SK-N-SH (cell line): ENCODE results near the gene ABLIM2.

ENCODE experiments used
- CHD2 ChIP-seq: fragments of 150-350 bp; IDR thresholded peaks from 2 replicates; pipeline ENCODE4 v1.6.1; 2018; ENCODE audit warnings: low read length; ENCODE audit not compliant: partially characterized antibody
- EP300 ChIP-seq, 2 experiments: IDR thresholded peaks; 2 replicates each; pipeline versions ENCODE4 v1.4.0 to v1.6.1; 2012; ENCODE audit warnings: borderline replicate concordance in 1 of 2, low read depth in 1 of 2, low read length in 1 of 2
- JUND ChIP-seq: IDR thresholded peaks from 2 replicates; pipeline ENCODE4 v1.4.0; 2012
- MEF2A ChIP-seq: IDR thresholded peaks from 2 replicates; pipeline ENCODE4 v1.4.0; 2012; ENCODE audit warnings: low read depth, borderline replicate concordance
- RAD21 ChIP-seq: IDR thresholded peaks from 2 replicates; pipeline ENCODE4 v1.6.1; 2012; ENCODE audit warnings: mild to moderate bottlenecking, low read length
- RCOR1 ChIP-seq: fragments of 150-350 bp; IDR thresholded peaks from 2 replicates; pipeline ENCODE4 v1.6.1; 2017; ENCODE audit warnings: antibody characterized with exemption, low read length
- TF ChIP-seq, protein P1 (sequence below): fragments of 200-600 bp; sonication (generic); IDR thresholded peaks from 2 replicates; pipeline ENCODE4 v1.6.1; 2017; ENCODE audit warnings: antibody characterized with exemption, mild to moderate bottlenecking, moderate library complexity
- TF ChIP-seq, protein P2 (sequence below): IDR thresholded peaks from 2 replicates; pipeline ENCODE4 v1.4.0; 2012; ENCODE audit warnings: low read depth
- TF ChIP-seq, protein P3 (sequence below): IDR thresholded peaks from 2 replicates; pipeline ENCODE4 v1.6.1; 2012; ENCODE audit warnings: mild to moderate bottlenecking, low read depth, low read length, moderate library complexity

DNA sequence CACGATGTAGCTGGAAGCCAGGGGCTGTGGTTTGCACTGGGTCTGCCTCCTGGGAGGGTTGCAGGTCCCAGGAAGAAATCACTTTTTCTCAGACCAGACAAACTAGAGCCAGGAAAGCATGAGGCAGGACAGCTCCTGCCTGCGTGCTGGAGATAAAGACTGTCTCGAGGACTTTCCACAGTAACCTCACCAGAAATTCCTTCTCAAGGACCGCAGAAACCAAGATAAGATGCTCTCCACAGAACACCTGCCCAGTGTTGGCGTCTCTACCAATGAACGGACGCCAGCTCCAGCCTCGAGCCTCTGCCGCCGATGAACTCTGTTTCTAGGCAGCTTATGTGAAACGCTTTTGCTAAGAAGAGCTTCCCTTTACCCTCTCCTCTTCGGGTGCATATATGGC is 142.1 kb downstream of the ABLIM2 start:
- TF ChIP-seq EP300 (IDR thresholded peaks at IDR 0.05; ENCODE audit: borderline replicate concordance in 1 of 2, low read depth in 1 of 2, low read length in 1 of 2) (no peak), JUND (no peak), MEF2A (no peak), RAD21 (no peak), RCOR1 (no peak), CHD2 (no peak)
- TF ChIP-seq, protein P1, sequence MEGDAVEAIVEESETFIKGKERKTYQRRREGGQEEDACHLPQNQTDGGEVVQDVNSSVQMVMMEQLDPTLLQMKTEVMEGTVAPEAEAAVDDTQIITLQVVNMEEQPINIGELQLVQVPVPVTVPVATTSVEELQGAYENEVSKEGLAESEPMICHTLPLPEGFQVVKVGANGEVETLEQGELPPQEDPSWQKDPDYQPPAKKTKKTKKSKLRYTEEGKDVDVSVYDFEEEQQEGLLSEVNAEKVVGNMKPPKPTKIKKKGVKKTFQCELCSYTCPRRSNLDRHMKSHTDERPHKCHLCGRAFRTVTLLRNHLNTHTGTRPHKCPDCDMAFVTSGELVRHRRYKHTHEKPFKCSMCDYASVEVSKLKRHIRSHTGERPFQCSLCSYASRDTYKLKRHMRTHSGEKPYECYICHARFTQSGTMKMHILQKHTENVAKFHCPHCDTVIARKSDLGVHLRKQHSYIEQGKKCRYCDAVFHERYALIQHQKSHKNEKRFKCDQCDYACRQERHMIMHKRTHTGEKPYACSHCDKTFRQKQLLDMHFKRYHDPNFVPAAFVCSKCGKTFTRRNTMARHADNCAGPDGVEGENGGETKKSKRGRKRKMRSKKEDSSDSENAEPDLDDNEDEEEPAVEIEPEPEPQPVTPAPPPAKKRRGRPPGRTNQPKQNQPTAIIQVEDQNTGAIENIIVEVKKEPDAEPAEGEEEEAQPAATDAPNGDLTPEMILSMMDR, result no peak
- TF ChIP-seq, protein P2, sequence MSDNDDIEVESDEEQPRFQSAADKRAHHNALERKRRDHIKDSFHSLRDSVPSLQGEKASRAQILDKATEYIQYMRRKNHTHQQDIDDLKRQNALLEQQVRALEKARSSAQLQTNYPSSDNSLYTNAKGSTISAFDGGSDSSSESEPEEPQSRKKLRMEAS, result no peak
- TF ChIP-seq, protein P3, sequence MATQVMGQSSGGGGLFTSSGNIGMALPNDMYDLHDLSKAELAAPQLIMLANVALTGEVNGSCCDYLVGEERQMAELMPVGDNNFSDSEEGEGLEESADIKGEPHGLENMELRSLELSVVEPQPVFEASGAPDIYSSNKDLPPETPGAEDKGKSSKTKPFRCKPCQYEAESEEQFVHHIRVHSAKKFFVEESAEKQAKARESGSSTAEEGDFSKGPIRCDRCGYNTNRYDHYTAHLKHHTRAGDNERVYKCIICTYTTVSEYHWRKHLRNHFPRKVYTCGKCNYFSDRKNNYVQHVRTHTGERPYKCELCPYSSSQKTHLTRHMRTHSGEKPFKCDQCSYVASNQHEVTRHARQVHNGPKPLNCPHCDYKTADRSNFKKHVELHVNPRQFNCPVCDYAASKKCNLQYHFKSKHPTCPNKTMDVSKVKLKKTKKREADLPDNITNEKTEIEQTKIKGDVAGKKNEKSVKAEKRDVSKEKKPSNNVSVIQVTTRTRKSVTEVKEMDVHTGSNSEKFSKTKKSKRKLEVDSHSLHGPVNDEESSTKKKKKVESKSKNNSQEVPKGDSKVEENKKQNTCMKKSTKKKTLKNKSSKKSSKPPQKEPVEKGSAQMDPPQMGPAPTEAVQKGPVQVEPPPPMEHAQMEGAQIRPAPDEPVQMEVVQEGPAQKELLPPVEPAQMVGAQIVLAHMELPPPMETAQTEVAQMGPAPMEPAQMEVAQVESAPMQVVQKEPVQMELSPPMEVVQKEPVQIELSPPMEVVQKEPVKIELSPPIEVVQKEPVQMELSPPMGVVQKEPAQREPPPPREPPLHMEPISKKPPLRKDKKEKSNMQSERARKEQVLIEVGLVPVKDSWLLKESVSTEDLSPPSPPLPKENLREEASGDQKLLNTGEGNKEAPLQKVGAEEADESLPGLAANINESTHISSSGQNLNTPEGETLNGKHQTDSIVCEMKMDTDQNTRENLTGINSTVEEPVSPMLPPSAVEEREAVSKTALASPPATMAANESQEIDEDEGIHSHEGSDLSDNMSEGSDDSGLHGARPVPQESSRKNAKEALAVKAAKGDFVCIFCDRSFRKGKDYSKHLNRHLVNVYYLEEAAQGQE, result no peak
